ENCODE results near the gene NUP50.

DNA sequence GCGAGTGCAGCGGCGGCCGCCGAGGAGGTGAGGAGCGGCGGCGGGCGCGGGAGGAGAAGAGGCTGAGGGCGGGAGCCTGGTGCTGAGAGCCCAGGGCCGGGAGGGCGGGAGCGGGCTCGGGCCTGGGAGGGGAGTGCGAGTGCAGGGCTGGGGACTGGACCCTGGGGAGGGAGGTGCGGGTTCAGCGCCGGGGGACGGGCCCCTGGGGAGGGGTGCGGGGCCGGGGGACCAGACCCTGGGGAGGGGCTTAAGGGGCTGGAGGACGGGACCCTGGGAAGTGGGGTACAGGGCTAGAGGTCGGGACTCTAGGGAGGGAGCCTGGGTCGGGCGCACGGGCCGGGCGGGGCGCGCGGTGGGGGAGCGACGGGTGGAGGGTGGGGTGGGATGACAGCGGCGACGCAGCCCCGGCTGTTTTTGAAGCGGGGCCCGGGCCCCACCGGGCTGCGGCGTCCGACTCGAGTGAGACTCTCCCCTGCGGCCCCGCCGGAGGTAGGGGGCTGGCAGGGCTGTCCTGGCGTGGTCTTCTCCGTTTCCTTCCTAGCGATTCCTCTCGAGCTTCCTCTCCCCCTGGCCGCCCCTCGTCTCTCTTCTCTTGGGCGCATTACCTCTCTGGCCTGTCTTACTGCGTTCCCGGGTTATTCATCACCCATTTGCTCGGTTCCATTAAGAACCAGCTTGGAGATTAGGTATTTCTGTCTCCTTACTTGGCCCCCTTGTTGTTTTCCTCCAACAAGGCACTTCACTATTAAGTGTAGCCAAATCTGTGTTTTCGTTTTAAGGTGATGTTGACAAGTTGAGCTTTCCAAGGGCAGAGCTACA lies 754 bp downstream of the NUP50 start:
- TF ChIP-seq, protein P1, sequence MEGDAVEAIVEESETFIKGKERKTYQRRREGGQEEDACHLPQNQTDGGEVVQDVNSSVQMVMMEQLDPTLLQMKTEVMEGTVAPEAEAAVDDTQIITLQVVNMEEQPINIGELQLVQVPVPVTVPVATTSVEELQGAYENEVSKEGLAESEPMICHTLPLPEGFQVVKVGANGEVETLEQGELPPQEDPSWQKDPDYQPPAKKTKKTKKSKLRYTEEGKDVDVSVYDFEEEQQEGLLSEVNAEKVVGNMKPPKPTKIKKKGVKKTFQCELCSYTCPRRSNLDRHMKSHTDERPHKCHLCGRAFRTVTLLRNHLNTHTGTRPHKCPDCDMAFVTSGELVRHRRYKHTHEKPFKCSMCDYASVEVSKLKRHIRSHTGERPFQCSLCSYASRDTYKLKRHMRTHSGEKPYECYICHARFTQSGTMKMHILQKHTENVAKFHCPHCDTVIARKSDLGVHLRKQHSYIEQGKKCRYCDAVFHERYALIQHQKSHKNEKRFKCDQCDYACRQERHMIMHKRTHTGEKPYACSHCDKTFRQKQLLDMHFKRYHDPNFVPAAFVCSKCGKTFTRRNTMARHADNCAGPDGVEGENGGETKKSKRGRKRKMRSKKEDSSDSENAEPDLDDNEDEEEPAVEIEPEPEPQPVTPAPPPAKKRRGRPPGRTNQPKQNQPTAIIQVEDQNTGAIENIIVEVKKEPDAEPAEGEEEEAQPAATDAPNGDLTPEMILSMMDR (IDR thresholded peaks at IDR 0.05; ENCODE audit: low read depth, low read length) = no peak
- no peak for TF ChIP-seq EZH2phosphoT487 (IDR thresholded peaks at IDR 0.05; ENCODE audit: low read depth)
